ENCODE results near the gene PLCD1. TPM values are rescaled to one million over a fixed set of nuclear protein-coding genes. Genes with fewer than 3 reads are reported as not detected.
"Not testable (repeated sequence)": the region's sequence is repeated elsewhere in the genome, so short reads cannot be mapped to it uniquely, and the experiment has no call there.

The PLCD1 gene
- polyA plus RNA-seq, 4 donors = 14.5 to 30.3 (median 20.1) TPM

- DNase-seq (ENCODE audit: low read depth in 4 of 4, low spot score in 3 of 4) = no peak
Observed at GRCh38 chr3:37988931-37989525, 40.4 kb downstream of the PLCD1 start.

- DNase-seq (ENCODE audit: low read depth in 4 of 4, low spot score in 3 of 4) = not testable (repeated sequence)
Observed at GRCh38 chr3:37988376-37988775, 41.1 kb downstream of the PLCD1 start.

- no peak for DNase-seq (ENCODE audit: low read depth in 4 of 4, low spot score in 3 of 4)
Observed at GRCh38 chr3:37987751-37988179, 41.7 kb downstream of the PLCD1 start.

- DNase-seq (ENCODE audit: low read depth in 4 of 4, low spot score in 3 of 4) = no peak
Observed at GRCh38 chr3:37987315-37987697, 42.1 kb downstream of the PLCD1 start.

GRCh38 chr3:37986479-37987314, 42.7 kb downstream of the PLCD1 start:
- DNase-seq (ENCODE audit: low read depth in 4 of 4, low spot score in 3 of 4) = no peak

GRCh38 chr3:37985637-37986320, 43.7 kb downstream of the PLCD1 start:
- DNase-seq (ENCODE audit: low read depth in 4 of 4, low spot score in 3 of 4) = no peak

GRCh38 chr3:37984596-37984995, 44.8 kb downstream of the PLCD1 start:
- no peak for DNase-seq (ENCODE audit: low read depth in 4 of 4, low spot score in 3 of 4)

- no peak for DNase-seq (ENCODE audit: low read depth in 4 of 4, low spot score in 3 of 4)
Observed at GRCh38 chr3:37984051-37984450, 45.4 kb downstream of the PLCD1 start.

- DNase-seq (ENCODE audit: low read depth in 4 of 4, low spot score in 3 of 4) = no peak
Observed at GRCh38 chr3:37982331-37982730, 47.1 kb downstream of the PLCD1 start.

- no peak for DNase-seq (ENCODE audit: low read depth in 4 of 4, low spot score in 3 of 4)
Observed at GRCh38 chr3:37981348-37981664, 48.1 kb downstream of the PLCD1 start.

GRCh38 chr3:37980462-37981347, 48.7 kb downstream of the PLCD1 start:
- DNase-seq (ENCODE audit: low read depth in 4 of 4, low spot score in 3 of 4) = no peak

- DNase-seq (ENCODE audit: low read depth in 4 of 4, low spot score in 3 of 4) = no peak
Observed at GRCh38 chr3:37979541-37980461, 49.6 kb downstream of the PLCD1 start.

- DNase-seq (ENCODE audit: low read depth in 4 of 4, low spot score in 3 of 4) = no peak
Observed at GRCh38 chr3:37974121-37975083, 55.0 kb downstream of the PLCD1 start.

- DNase-seq (ENCODE audit: low read depth in 4 of 4, low spot score in 3 of 4) = no peak
Observed at GRCh38 chr3:37973246-37974054, 56.0 kb downstream of the PLCD1 start.

- not testable (repeated sequence) for DNase-seq (ENCODE audit: low read depth in 4 of 4, low spot score in 3 of 4)
Observed at GRCh38 chr3:37972056-37972455, 57.4 kb downstream of the PLCD1 start.

GRCh38 chr3:37971467-37971866, 58.0 kb downstream of the PLCD1 start:
- no peak for DNase-seq (ENCODE audit: low read depth in 4 of 4, low spot score in 3 of 4)

- no peak for DNase-seq (ENCODE audit: low read depth in 4 of 4, low spot score in 3 of 4)
Observed at GRCh38 chr3:37970802-37971201, 58.6 kb downstream of the PLCD1 start.

All from left renal pelvis (tissue), 4 donors.